Kidney epithelial cell (primary cell): ENCODE measurements around the gene ASIC2. TPM values are rescaled to one million over a fixed set of nuclear protein-coding genes. Genes with fewer than 3 reads are reported as not detected.
A peak's percentile ranks its signal among the peaks of the same experiment; 100 is the strongest.

Experiments
- DNase-seq: peaks from one replicate; pipeline ENCODE4 v3.0.0-alpha.2; 2010; ENCODE audit warnings: low read depth
- H3K27me3 ChIP-seq: 2 replicates; pipeline ENCODE4 v1.6.0; 2011; ENCODE audit warnings: low read length; ENCODE audit not compliant: control insufficient read depth, insufficient read depth
- H3K36me3 ChIP-seq: 2 replicates; pipeline ENCODE4 v1.5.1; 2011; ENCODE audit warnings: low read length; ENCODE audit not compliant: control insufficient read depth, insufficient read depth
- H3K4me3 ChIP-seq: 2 replicates; pipeline ENCODE4 v1.5.1; 2011; ENCODE audit warnings: low read depth, mild to moderate bottlenecking, control low read depth, low read length
- CTCF ChIP-seq: IDR thresholded peaks from 2 replicates; pipeline ENCODE4 v1.5.1; 2011; ENCODE audit warnings: mild to moderate bottlenecking, moderate library complexity, low read length, control low read depth, inconsistent platforms; ENCODE audit not compliant: insufficient read depth, poor library complexity, severe bottlenecking
- total RNA-seq: library from RNA; depleted of rRNA; stranded (reverse); fragments of >200 nt; gene quantifications from 2 replicates; pipeline ENCODE4 v1.2.3, GENCODE V29; 2015

Gene ASIC2
- total RNA-seq, 1 donor from 2014 or later = 0.25 TPM

DNA sequence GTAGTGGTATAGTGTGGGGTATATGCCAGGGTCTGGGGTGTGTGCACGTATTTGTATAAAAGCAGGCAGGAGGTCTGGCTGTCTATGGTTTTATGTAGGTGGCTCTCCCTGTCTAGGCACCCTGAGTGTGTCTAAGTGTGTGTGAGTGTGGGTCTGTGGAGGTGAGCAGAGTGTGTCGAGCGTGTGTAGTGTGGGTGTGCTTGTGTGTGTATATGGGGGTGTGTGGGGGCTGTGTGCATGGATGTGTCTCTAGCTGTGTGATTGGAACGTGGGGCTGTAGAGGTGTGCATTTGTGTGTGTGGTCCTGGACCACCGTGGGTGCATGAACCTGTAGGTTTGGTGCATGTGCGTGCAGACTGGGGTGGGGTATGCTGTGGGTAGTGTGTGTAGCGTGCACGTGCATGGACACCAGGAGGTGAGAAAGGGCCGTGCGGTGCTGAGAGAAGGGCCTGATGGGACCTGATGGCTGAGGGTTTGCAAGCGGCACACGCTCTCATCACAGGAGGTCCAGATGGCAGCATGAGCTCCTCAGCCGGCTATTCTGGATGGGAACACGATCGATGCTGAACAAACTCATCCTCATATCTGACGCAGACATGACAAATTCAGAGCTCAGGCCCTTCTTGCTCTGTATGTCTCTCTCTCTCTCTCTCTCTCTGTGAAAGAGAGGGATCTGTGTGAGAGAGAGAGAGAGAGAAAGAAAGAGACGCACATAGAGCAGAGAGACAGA is 273.8 kb downstream of the ASIC2 start:
- H3K36me3 ChIP-seq = no peaks in the 10 kb centered on the region
- H3K4me3 ChIP-seq = no peak overlapping the region
- DNase-seq = no peak
- TF ChIP-seq CTCF = no peak
- H3K27me3 ChIP-seq = no peaks in the 10 kb centered on the region

DNA sequence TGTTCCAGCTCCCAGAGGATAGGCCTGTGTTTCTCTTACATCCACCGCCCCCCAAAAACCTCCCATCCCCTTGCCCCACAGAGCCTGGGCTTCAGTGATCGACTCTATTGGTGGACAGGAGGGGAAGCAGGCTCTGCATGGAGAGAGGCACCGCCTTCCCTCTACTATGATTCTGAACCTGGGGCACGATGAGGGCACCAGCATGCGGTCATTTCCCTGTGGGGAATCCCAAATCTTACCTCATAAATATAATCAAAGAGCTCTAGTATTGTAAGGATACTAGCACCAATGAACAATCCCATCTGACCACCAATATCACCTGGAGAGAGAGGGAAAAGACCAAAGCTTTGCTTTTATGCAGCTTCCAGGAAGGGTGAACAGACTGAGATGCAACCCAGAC is 275.7 kb downstream of the ASIC2 start:
- no peak for DNase-seq
- no peak overlapping the region for H3K4me3 ChIP-seq
- H3K27me3 ChIP-seq = no peaks in the 10 kb centered on the region
- TF ChIP-seq CTCF = no peak
- no peaks in the 10 kb centered on the region for H3K36me3 ChIP-seq

DNA sequence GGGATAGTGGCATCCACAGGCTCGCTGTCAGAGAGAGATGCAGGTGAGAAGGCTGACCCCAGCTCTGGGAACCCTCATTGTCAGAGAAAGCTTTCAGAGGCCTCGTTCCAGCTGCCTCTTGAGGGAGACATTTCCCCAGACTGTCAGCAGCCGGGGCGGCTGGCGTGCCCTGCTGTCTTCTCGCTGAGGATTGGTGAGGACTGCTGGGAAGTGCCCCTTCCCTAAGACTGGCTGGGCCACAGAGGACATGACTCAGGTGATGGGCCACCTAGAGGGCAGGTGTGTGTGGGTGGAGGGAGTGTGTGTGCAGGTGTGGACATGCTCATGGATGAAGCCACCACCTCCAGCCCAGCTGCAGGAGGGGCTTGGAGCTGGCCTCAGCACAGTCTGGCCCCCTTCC is 276.2 kb downstream of the ASIC2 start:
- no peak for DNase-seq
- TF ChIP-seq CTCF = no peak
- H3K36me3 ChIP-seq = no peaks in the 10 kb centered on the region
- no peak overlapping the region for H3K4me3 ChIP-seq
- H3K27me3 ChIP-seq = no peaks in the 10 kb centered on the region

DNA sequence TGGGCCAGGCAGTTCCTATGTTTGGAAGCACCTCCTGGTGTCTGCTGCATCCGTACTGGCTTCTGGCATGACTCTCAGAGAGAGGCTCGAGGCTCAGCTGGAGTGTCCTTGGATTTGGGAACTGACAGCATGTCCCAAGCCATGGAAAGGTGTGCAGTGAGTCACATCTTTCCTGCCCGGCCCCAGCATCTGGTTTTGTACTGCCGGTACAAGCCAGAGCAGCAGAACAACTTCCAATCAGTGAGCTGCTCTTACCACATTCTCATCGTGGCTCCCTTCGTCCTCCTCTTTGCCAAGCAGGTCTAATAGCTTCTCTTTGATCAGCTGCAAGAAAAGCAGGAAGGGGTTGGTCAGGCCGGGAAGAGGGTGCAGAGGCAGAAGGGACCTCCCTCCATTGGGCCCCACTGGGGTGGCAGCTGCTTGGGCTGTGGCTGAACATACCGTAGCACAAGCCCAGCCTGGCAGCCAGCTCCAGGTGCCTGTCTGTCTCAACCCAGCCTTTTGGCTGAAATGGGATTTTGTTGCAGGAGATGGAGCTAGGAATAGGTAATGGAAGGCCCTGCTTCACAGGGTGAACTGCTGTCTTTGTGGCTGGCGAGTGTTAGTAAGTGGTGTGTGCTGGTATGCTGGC is 277.3 kb downstream of the ASIC2 start:
- no peaks in the 10 kb centered on the region for H3K36me3 ChIP-seq
- H3K4me3 ChIP-seq = no peak overlapping the region
- no peak for TF ChIP-seq CTCF
- no peaks in the 10 kb centered on the region for H3K27me3 ChIP-seq
- DNase-seq = no peak

- no peak for TF ChIP-seq CTCF
- Histone ChIP-seq H3K4me3 (no peak overlapping the region), H3K36me3 (no peaks in the 10 kb centered on the region), H3K27me3 (no peaks in the 10 kb centered on the region)
- DNase-seq = peak; percentile 28
Measured at GRCh38 chr17:33014751-33015150, 278.3 kb downstream of the ASIC2 start.
